Erythroblast (primary cell): Measurements from ENCODE around the gene S1PR4.

Source experiments
- GATA1 ChIP-seq: IDR thresholded peaks from 2 replicates; pipeline ENCODE4 v1.6.1; 2011; ENCODE audit warnings: low read depth, mild to moderate bottlenecking, control low read depth, low read length, moderate library complexity
- POLR2A ChIP-seq: IDR thresholded peaks from 2 replicates; pipeline ENCODE4 v1.6.1; 2011; ENCODE audit warnings: mild to moderate bottlenecking, low read length

GRCh38 chr19:3175781-3176714 lies 2.5 kb upstream of the S1PR4 start:
- TF ChIP-seq POLR2A (peak; percentile 47), GATA1 (no peak)
